Heart left ventricle (tissue), 16 donors: ENCODE data around the gene MAPK8IP1. TPM values are rescaled to one million over a fixed set of nuclear protein-coding genes. Genes with fewer than 3 reads are reported as not detected.

Experiments used
- ATAC-seq, 4 donors: fragments of 200-7000 bp; cut with Tn5 transposase; one replicate each; pipeline ENCODE4 v1.9.1; 2020 to 2022; ENCODE audit warnings: moderate library complexity in 4 of 4, mild to moderate bottlenecking in 3 of 4, moderate number of reproducible peaks in 1 of 4
- DNase-seq, 5 donors: peaks; one replicate each; pipeline ENCODE4 v3.0.0-alpha.2; 2020
- H3K27ac ChIP-seq, 12 donors: fragments of 200-600 bp; sonication (generic) in 4 of 12; one replicate each; pipeline versions ENCODE4 v1.5.0 to v1.8.0; 2016 to 2022; ENCODE audit warnings: mild to moderate bottlenecking in 2 of 12
- H3K27me3 ChIP-seq, 9 donors: fragments of 200-600 bp; sonication (generic) in 2 of 9; one replicate each; pipeline versions ENCODE4 v1.5.1 to v1.8.0; 2016 to 2022; ENCODE audit warnings: mild to moderate bottlenecking in 3 of 9
- H3K36me3 ChIP-seq, 9 donors: fragments of 200-600 bp; sonication (generic) in 2 of 9; one replicate each; pipeline versions ENCODE4 v1.5.0 to v1.8.0; 2018 to 2022; ENCODE audit warnings: mild to moderate bottlenecking in 2 of 9
- H3K4me1 ChIP-seq, 12 donors: fragments of 200-600 bp; sonication (generic) in 4 of 12; one replicate each; pipeline versions ENCODE4 v1.5.0 to v1.8.0; 2016 to 2022; ENCODE audit warnings: mild to moderate bottlenecking in 3 of 12
- H3K4me3 ChIP-seq, 12 donors: fragments of 200-600 bp; sonication (generic) in 4 of 12; one replicate each; pipeline versions ENCODE4 v1.5.0 to v1.8.0; 2017 to 2022; ENCODE audit warnings: mild to moderate bottlenecking in 9 of 12, moderate library complexity in 4 of 12
- H3K9me3 ChIP-seq, 12 donors: fragments of 200-600 bp; sonication (generic) in 4 of 12; one replicate each; pipeline versions ENCODE4 v1.5.0 to v1.8.0; 2016 to 2022; ENCODE audit warnings: mild to moderate bottlenecking in 1 of 12
- CTCF ChIP-seq, 12 donors: fragments of 200-600 bp; sonication (generic) in 4 of 12; IDR thresholded peaks; one replicate each; pipeline versions ENCODE4 v1.5.0 to v1.8.0; 2018 to 2022; ENCODE audit warnings: antibody characterized with exemption in 12 of 12, mild to moderate bottlenecking in 5 of 12
- POLR2A ChIP-seq, 2 donors: fragments of 450-650 bp; IDR thresholded peaks; one replicate each; pipeline ENCODE4 v1.6.1; 2017; ENCODE audit warnings: antibody characterized with exemption in 2 of 2, mild to moderate bottlenecking in 2 of 2, moderate library complexity in 2 of 2
- WGBS, 4 donors: extraction: QIAGEN DNeasy Blood & Tissue Kit in 2 of 4; methylation state at CpG; one replicate each; pipeline versions ENCODE4 v1.1.5 to v1.1.7; 2013 to 2018; 5-methylcytosine and 5-hydroxymethylcytosine counted together
- intact Hi-C, 10 donors: fragments of 100-400 bp; cut with DNase I; formaldehyde crosslinking; loops; one replicate each; pipeline versions ENCODE4 v1.11.1 to v1.14.2; 2022
- polyA plus RNA-seq, 2 donors: library from polyadenylated mRNA; stranded (reverse); fragments of 200-250 nt; gene quantifications; one replicate each; pipeline ENCODE4 v1.2.3, GENCODE V29; 2013
- total RNA-seq, 9 donors: library from RNA; depleted of rRNA in 2 of 9; stranded (reverse); fragments of >200 nt in 2 of 9; fragmentation: NEBNext Ultra II Directional in 3 of 9; extraction: Animal tissue kit (Norgen Biotek cat#: 25700) in 3 of 9; gene quantifications; one replicate each; pipeline versions ENCODE4 v1.1.0 to v1.2.4, GENCODE V29; 2016 to 2023
- donor health status: ischemic (EF 13 %, LVEDD 7.1; RV severe dilation, severe dysfunction).
- donor health status: healthy with polysubstance abuse.
- donor health status: DM: no; HTN: yes; CAD: no.
- donor health status: DM: no; HTN: no; CAD: no.
- donor health status: ischemic (EF 25% LVEDD 6.9; RV normal size, moderate dysfunction).
- donor health status: ischemic (EF 25% LVEDD 5.7; RV mildly dilated, moderate dysfunction).
- donor health status: healthy.
- donor health status: DM: yes; HTN: yes; CAD: no.
- donor health status: ischemic (EF 35%, LVEDD 5.7; RV mildly dilated, moderate dysfunction).
- donor health status: nonischemic (EF 11% LVEDD 7.7; RV severe dilation, severe dysfunction).
- donor health status: DM: yes; HTN: yes; CAD: no.
- donor health status: PGD.
- donor health status: ischemic (EF 29% LVEDD 5.4; RV normal size, mild dysfunction).
- donor health status: nonischemic (EF 23%, LVEDD 6.1; RV moderate dilation, normal function).

MAPK8IP1 gene
- total and polyA plus RNA-seq, 11 donors, result 2.4 to 8.0 (median 7.3) TPM

DNA sequence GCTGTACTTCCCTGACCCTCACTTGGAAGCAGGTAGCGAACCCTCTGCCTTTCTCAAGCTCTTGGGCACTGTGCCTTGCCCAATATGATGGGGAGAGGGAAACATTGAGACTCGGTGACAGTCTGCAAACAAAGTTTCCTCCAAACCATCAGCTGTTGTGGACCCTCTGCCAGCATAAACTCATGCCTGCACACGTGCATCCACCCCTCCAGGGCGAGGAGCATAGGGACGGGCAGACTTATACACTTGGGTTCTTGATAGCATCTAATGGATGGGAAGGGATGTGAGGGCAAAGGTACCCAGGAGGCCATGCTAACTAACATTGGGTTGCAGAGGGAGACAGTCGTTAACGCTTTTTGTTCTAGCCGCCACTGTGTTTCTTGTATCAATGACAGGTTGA lies 8.2 kb upstream of the MAPK8IP1 start:
- Histone ChIP-seq H3K27ac (no peak overlapping the region), H3K4me3 (no peak overlapping the region), H3K36me3 (peaks cover 5 to 100% (median 85%) of the 10 kb centered on the region in 9 donors), H3K27me3 (no peaks in the 10 kb centered on the region), H3K4me1 (peaks cover 0 to 28% (median 2%) of the 10 kb centered on the region in 12 donors), H3K9me3 (no peaks in the 10 kb centered on the region)
- TF ChIP-seq POLR2A (IDR thresholded peaks at IDR 0.05) (no peak), CTCF (IDR thresholded peaks at IDR 0.05) (no peak)
- DNase-seq (no peak), ATAC-seq (no peak)
- WGBS, 4 donors, result 87 to 92% (median 89%) methylated on average over 7 to 8 of the region's 8 CpGs
- intact Hi-C loops, result loop anchor here in 2 of 10 donors (10.0 kb wide), 1 partner anchor 128 kb away; no protein-coding TSS in a partner anchor

- no peak overlapping the region for H3K27ac ChIP-seq
- no peak for DNase-seq
- no peaks in the 10 kb centered on the region for H3K27me3 ChIP-seq
- WGBS, 4 donors, result 84 to 97% (median 92%) methylated on average over 3 of the region's 3 CpGs
- TF ChIP-seq POLR2A (IDR thresholded peaks at IDR 0.05), result no peak
- TF ChIP-seq CTCF (IDR thresholded peaks at IDR 0.05), result no peak
- intact Hi-C loops, result loop anchor here in 2 of 10 donors (10.0 kb wide), 1 partner anchor 127 kb away; no protein-coding TSS in a partner anchor
- peaks cover 5 to 100% (median 79%) of the 10 kb centered on the region in 9 donors for H3K36me3 ChIP-seq
- H3K4me3 ChIP-seq, result no peak overlapping the region
- ATAC-seq, result no peak
- no peaks in the 10 kb centered on the region for H3K9me3 ChIP-seq
- H3K4me1 ChIP-seq, result peaks cover 0 to 28% (median 2%) of the 10 kb centered on the region in 12 donors
Observed at GRCh38 chr11:45877845-45878244, 7.6 kb upstream of the MAPK8IP1 start.

DNA sequence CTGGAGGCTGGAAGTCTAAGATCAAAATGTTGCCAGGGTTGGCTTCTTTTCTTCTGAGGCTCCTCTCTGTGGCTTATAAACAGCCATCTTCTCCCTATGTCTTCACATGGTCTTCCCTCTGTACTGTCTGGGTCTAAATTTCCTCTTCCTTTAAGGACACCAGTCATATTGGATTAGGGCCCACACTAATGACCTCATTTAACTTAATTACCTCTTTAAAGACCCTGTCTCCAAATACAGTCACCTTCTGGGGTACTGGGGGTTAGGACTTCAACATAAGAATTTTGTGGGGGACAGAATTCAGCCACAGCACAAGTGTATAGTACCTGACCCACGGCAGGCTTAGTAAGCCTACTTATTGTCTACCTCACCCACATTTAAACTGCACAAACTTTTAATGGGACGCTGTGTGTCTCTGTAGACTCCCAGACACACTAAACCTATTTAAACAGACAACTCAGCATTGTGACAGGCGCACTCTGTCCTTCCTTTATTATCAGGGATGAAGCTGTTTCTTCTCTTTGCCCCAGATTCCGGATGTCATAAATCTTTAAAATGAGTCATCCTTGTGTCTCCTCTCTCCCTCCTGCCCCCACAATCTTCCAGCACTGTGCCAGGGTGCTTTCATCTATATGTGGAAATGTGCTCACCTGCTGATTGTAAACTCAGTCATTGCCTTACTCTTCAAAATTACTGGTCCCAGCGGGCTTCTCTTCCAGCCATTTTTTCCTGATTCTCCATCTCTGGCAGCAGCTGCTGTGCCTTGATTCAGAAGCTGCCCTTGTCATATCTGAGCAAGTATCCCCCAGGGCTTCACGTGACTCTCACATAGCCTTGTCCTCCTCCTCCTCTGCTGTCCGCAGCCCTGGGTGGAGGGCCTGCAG lies 5.4 kb upstream of the MAPK8IP1 start:
- 70 to 78% (median 72%) methylated on average over 7 of the region's 7 CpGs for WGBS, 4 donors
- DNase-seq (no peak), ATAC-seq (no peak)
- intact Hi-C loops, result loop anchor here in 2 of 10 donors (10.0 kb wide), 1 partner anchor 125 kb away; no protein-coding TSS in a partner anchor
- TF ChIP-seq CTCF (IDR thresholded peaks at IDR 0.05) (no peak), POLR2A (IDR thresholded peaks at IDR 0.05) (no peak)
- Histone ChIP-seq H3K27ac (peak overlapping the region in 1 of 12 donors; percentile 24), H3K36me3 (peaks cover 5 to 81% (median 62%) of the 10 kb centered on the region in 9 donors), H3K4me3 (no peak overlapping the region), H3K27me3 (no peaks in the 10 kb centered on the region), H3K9me3 (no peaks in the 10 kb centered on the region), H3K4me1 (peaks cover 0 to 29% (median 3%) of the 10 kb centered on the region in 12 donors)
